Esophagus squamous epithelium (tissue), 5 donors: ENCODE measurements around the gene FOXK2. TPM values are rescaled to one million over a fixed set of nuclear protein-coding genes. Genes with fewer than 3 reads are reported as not detected.

ENCODE experiments used
- DNase-seq: peaks from one replicate; lab custom pipeline; 2025; lab: John Stamatoyannopoulos, UW
- H3K27ac ChIP-seq, 4 donors: fragments of 200-600 bp; sonication (generic); one replicate each; pipeline ENCODE4 v1.5.1; 2016 to 2019; ENCODE audit warnings: mild to moderate bottlenecking in 1 of 4
- H3K27me3 ChIP-seq, 4 donors: fragments of 200-600 bp; sonication (generic); 1 replicate in 3 of 4; 2 replicates in 1 of 4; pipeline versions ENCODE4 v1.5.1 to v1.6.0; 2017 to 2021; ENCODE audit warnings: antibody characterized with exemption in 1 of 4
- H3K36me3 ChIP-seq, 3 donors: fragments of 200-600 bp; sonication (generic); one replicate each; pipeline ENCODE4 v1.5.1; 2016 to 2019
- H3K4me1 ChIP-seq, 3 donors: fragments of 200-600 bp; sonication (generic); one replicate each; pipeline ENCODE4 v1.5.1; 2017 to 2019
- H3K4me3 ChIP-seq, 4 donors: fragments of 200-600 bp; sonication (generic); 1 replicate in 3 of 4; 2 replicates in 1 of 4; pipeline ENCODE4 v1.5.1; 2016 to 2019; ENCODE audit warnings: mild to moderate bottlenecking in 2 of 4, moderate library complexity in 1 of 4
- H3K9me3 ChIP-seq, 3 donors: fragments of 200-600 bp; sonication (generic); one replicate each; pipeline ENCODE4 v1.5.1; 2016 to 2019
- POLR2A ChIP-seq, 4 donors: fragments of 450-650 bp; IDR thresholded peaks; one replicate each; pipeline ENCODE4 v1.6.1; 2017; ENCODE audit warnings: antibody characterized with exemption in 4 of 4, mild to moderate bottlenecking in 4 of 4, moderate library complexity in 3 of 4
- WGBS, 2 donors: methylation state at CpG; one replicate each; pipeline ENCODE4 v1.1.5; 2018; 5-methylcytosine and 5-hydroxymethylcytosine counted together
- intact Hi-C: fragments of 100-400 bp; cut with DNase I; formaldehyde crosslinking; loops from one replicate; pipeline ENCODE4 v1.15.0; 2022
- total RNA-seq, 4 donors: library from RNA; depleted of rRNA; stranded (reverse); fragments of >200 nt; gene quantifications; one replicate each; pipeline ENCODE4 v1.1.0, GENCODE V29; 2016
- TF ChIP-seq, protein P1 (sequence below), 6 experiments: fragments of 450-650 bp in 4 of 6; fragments of 200-600 bp in 2 of 6; sonication (generic) in 2 of 6; IDR thresholded peaks; one replicate each; pipeline ENCODE4 v1.5.1; 2016 to 2019; ENCODE audit warnings: antibody characterized with exemption in 6 of 6, mild to moderate bottlenecking in 4 of 6, moderate library complexity in 4 of 6
- donor health status: DM: yes; HTN: yes; CAD: no.

The FOXK2 gene
- total RNA-seq, 4 donors from 2014 or later = 26.3 to 38.2 (median 34.5) TPM

DNA sequence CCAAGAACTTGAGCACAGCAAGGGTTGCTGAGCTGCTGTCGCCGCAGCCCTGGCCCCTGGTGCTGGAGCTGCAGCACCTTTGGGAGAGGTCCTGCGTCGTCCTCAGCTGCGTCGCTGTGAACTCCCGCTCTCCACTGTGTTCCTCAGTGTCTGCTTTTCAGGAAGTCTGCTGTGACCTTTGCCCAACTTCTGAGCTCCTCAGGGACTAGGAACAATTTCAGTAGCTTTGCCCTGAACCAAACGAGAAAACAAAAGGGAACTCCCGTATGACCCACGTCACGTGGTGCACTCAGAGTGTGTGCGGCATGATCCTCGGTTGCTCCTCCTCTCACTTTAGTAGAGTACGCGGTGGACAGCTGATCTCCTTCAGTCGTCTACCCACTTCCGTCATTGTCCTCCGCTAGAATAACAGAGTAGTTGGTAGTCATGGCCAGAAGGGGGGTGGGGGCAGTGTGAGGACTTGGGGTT, 84.5 kb downstream of the FOXK2 start:
- peak overlapping the region in 3 of 4 donors; percentile 45 to 65 (median 63) for H3K27ac ChIP-seq
- peaks cover 0 to 49% (median 13%) of the 10 kb centered on the region in 3 donors for H3K4me1 ChIP-seq
- no peak for TF ChIP-seq POLR2A (IDR thresholded peaks at IDR 0.05)
- TF ChIP-seq, protein P1, sequence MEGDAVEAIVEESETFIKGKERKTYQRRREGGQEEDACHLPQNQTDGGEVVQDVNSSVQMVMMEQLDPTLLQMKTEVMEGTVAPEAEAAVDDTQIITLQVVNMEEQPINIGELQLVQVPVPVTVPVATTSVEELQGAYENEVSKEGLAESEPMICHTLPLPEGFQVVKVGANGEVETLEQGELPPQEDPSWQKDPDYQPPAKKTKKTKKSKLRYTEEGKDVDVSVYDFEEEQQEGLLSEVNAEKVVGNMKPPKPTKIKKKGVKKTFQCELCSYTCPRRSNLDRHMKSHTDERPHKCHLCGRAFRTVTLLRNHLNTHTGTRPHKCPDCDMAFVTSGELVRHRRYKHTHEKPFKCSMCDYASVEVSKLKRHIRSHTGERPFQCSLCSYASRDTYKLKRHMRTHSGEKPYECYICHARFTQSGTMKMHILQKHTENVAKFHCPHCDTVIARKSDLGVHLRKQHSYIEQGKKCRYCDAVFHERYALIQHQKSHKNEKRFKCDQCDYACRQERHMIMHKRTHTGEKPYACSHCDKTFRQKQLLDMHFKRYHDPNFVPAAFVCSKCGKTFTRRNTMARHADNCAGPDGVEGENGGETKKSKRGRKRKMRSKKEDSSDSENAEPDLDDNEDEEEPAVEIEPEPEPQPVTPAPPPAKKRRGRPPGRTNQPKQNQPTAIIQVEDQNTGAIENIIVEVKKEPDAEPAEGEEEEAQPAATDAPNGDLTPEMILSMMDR (IDR thresholded peaks at IDR 0.05) = no peak
- 65 to 71% methylated on average over 15 to 18 of the region's 18 CpGs for WGBS, 2 donors
- DNase-seq = no peak
- intact Hi-C loops = no loop called here
- no peaks in the 10 kb centered on the region for H3K27me3 ChIP-seq
- no peaks in the 10 kb centered on the region for H3K9me3 ChIP-seq
- H3K4me3 ChIP-seq = no peak overlapping the region
- peaks cover 5 to 87% (median 43%) of the 10 kb centered on the region in 3 donors for H3K36me3 ChIP-seq

DNA sequence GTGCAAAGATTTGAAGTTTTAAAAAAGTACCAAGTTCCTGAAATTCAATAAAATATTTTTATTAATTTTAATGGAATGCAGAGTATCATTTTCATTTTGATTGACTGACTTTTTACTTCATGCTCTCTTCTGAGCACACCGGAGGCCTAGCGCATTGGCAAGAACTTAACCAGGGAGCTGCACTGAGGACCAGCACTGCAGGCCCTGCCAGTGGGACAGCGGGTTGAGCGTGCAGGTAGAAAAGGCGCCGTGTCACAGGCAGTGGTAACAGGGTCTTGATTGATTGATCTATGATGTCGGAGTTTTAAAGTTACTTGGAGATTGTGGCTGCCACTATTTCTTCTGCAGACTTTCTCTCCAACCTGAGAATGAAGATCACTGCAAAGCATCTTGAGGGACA, 85.0 kb downstream of the FOXK2 start:
- peaks cover 5 to 87% (median 41%) of the 10 kb centered on the region in 3 donors for H3K36me3 ChIP-seq
- H3K9me3 ChIP-seq = no peaks in the 10 kb centered on the region
- H3K27ac ChIP-seq = peak overlapping the region in 3 of 4 donors; percentile 36 to 52 (median 45)
- DNase-seq = no peak
- peaks cover 0 to 49% (median 13%) of the 10 kb centered on the region in 3 donors for H3K4me1 ChIP-seq
- no peak for TF ChIP-seq POLR2A (IDR thresholded peaks at IDR 0.05)
- TF ChIP-seq, protein P1 (IDR thresholded peaks at IDR 0.05) = no peak
- H3K27me3 ChIP-seq = no peaks in the 10 kb centered on the region
- intact Hi-C loops = no loop called here
- WGBS, 2 donors = 93 to 96% methylated on average over 7 of the region's 7 CpGs
- no peak overlapping the region for H3K4me3 ChIP-seq

DNA sequence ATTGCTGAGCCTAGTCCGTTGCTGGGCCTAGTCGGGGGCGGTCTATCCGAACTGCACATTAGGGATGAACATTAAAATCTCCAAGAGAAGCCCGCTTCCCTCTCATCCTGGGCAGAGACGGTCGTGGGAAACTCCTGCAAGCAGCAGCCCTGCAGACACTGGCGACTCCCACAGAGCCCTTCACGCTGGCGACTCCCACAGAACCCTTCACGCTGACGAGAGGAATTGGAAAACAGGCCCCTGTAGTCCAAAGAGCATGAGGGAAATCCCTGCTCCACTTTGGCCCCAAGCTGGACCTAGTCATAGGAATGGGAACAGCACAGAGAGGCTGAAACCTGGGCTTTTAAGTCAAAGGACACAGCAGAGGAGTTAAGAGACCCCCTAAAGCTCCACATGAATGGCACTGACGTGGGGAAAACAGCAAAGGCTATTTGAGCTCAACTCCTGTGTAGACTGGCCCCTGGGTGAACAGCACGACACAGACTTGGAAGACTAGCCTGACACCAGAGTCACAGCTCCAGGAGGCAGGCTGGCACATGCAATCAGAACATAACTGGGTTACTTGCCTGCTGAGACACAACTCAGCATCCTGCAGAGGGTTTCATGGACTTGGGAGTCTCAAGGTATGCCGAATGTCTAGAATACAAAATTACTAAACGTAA, 86.5 kb downstream of the FOXK2 start:
- Histone ChIP-seq H3K27ac (peak overlapping the region; percentile 9 to 56 (median 53)), H3K4me1 (peaks cover 0 to 49% (median 13%) of the 10 kb centered on the region in 3 donors), H3K4me3 (no peak overlapping the region), H3K9me3 (no peaks in the 10 kb centered on the region), H3K27me3 (no peaks in the 10 kb centered on the region), H3K36me3 (peaks cover 5 to 87% (median 29%) of the 10 kb centered on the region in 3 donors)
- no peak for DNase-seq
- 53 to 65% methylated on average over 3 to 9 of the region's 16 CpGs for WGBS, 2 donors
- TF ChIP-seq, protein P1 (IDR thresholded peaks at IDR 0.05) = no peak
- no peak for TF ChIP-seq POLR2A (IDR thresholded peaks at IDR 0.05)
- intact Hi-C loops = no loop called here

DNA sequence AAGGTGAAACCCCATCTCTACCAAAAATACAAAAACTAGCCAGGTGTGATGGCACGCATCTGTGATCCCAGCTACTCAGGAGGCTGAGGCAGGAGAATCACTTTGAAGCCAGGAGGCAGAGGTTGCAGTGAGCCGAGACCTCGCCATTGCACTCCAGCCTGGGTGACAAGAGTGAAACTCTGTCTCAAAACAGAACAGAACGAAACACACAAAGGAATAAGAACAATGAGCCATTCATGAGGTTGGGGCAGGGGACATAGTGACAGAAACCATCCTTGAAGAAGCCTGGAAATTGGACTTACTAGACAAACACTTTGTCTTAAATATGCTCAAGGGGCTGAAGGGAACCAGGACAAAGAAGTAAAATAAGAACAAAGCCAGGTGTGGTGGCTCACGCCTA, 89.3 kb downstream of the FOXK2 start:
- no peak for DNase-seq
- no peak overlapping the region for H3K4me3 ChIP-seq
- WGBS, 2 donors = 58 to 74% methylated on average over 5 of the region's 5 CpGs
- no peak for TF ChIP-seq POLR2A (IDR thresholded peaks at IDR 0.05)
- TF ChIP-seq, protein P1 (IDR thresholded peaks at IDR 0.05) = no peak
- H3K4me1 ChIP-seq = peaks cover 0 to 51% (median 9%) of the 10 kb centered on the region in 3 donors
- H3K36me3 ChIP-seq = peaks cover 5 to 85% (median 5%) of the 10 kb centered on the region in 3 donors
- no peak overlapping the region for H3K27ac ChIP-seq
- no peaks in the 10 kb centered on the region for H3K9me3 ChIP-seq
- intact Hi-C loops = no loop called here
- no peaks in the 10 kb centered on the region for H3K27me3 ChIP-seq

DNA sequence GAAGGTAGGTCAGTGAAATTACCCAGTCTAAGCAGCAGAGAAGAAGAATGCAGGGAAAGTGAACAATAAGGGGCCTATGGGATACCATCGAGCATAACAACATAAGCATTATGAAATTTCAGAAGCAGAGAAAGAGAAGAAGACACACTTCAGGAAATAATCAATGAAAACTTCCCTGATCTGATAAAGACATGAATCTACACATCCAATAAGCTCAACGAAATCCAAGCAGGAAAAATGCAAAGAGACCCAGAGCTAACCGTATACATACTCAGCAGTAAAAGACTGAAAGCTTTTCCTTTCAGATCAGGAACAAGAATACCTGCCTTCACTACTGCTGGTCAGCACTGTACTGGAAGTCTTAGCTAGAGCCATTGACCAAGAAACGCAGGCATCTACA, 90.1 kb downstream of the FOXK2 start:
- Histone ChIP-seq H3K36me3 (peaks cover 4 to 85% (median 5%) of the 10 kb centered on the region in 3 donors), H3K4me3 (no peak overlapping the region), H3K4me1 (peaks cover 0 to 48% (median 9%) of the 10 kb centered on the region in 3 donors), H3K9me3 (no peaks in the 10 kb centered on the region), H3K27me3 (no peaks in the 10 kb centered on the region), H3K27ac (no peak overlapping the region)
- DNase-seq = no peak
- no peak for TF ChIP-seq POLR2A (IDR thresholded peaks at IDR 0.05)
- TF ChIP-seq, protein P1 (IDR thresholded peaks at IDR 0.05) = no peak
- intact Hi-C loops = no loop called here
- WGBS, 2 donors = 90 to 92% methylated on average over 4 of the region's 4 CpGs
